GM21786 (cell line): ENCODE data around the gene BMP8A.

Experiments used
- ATAC-seq: cut with Tn5 transposase; IDR thresholded peaks from one replicate; pipeline ENCODE4 v1.9.1; 2021; ENCODE audit not compliant: unreplicated experiment

BMP8A gene

DNA sequence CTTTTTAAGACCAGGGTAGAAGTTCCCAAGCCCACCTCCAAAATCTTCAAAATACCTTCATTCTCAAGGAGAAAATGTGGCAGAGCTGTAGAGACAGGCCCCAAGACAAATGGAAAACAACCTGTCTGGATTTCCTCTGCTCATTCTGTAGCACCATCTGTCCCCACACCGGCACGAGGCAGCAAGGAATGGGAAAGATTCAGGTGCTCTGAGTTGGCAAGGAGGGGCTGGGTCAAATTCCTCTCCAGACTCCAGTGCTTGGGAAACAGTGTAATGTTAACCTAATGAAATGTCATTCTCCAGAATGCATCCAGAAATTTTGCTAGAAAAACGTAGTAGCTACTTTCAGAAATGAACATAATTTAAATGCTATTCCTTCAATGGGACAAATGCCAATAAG is 75.9 kb downstream of the BMP8A start:
- ATAC-seq, result no peak

GRCh38 chr1:39568208-39568607 is 76.8 kb downstream of the BMP8A start:
- no peak for ATAC-seq

DNA sequence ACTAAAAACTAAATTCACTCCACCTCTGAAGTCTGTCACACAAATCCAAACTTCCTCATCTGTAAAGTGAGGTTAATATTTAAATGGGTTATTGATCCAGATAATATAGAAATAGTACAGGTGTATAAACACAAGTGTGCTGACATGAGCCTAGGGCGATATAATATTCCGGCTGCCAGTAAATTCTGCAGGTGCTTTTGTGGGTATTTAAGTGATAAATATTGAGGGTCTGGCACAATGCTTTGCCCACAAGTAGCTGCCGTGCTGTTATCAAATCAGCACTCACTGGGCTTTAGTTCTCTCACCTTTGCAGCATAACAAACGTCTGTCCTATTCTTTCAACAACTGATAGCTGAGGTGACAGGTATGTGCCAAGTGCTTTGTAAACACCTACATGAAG is 77.6 kb downstream of the BMP8A start:
- no peak for ATAC-seq

DNA sequence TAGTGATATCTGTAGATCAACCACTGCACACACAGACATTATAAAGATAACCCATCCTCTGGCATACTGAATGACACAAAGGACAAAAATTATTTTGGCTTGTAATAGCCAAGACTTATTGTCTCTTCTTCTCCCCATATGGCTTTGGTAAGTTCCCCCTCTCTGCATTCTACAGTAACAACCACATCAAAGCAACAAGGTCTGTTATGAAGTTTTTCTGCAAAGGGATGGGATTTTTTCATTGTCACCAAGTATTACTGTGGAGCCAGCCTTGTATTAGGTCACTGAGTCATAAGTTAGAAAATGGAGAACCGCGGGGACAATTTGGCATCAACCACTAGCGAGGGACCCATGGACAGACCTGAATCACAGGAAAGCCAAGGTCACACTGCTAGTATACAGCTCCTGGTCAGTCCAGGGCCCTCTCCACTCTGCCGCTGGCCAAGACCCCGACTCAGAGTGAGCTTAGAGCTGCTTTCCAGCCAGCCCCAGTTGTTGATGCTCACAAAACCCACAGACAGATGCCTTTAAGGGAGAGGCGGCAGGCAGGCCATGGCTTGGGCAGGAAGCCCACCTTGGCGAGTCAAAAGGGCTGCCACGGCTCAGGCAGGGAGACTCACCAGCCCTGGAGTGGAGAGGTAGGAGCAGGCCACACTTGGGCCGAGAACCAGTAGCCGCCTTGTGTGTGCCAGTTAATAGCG is 79.2 kb downstream of the BMP8A start:
- ATAC-seq, result no peak

- no peak for ATAC-seq
These were observed 79.7 kb downstream of the BMP8A start for GRCh38 chr1:39571178-39571483.

- ATAC-seq, result no peak
These were observed 81.1 kb downstream of the BMP8A start for GRCh38 chr1:39572379-39573096.

DNA sequence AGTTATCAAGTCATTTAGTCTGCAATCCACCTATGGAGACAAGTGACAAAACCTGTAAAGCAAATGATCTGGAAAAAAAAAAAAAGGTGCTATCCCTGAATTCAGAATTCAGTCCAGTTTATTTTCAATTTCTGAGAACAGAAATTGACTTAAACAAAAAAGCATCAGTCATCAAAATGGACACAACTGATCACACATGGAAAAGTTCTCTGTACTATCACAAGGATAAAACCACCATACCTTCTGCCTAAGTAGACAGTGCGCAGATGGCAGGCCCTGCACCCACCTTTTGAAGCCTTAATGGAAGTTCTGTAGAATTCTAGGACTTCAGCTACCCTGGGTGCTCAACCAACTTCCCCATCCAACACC is 81.6 kb downstream of the BMP8A start:
- ATAC-seq, result no peak

DNA sequence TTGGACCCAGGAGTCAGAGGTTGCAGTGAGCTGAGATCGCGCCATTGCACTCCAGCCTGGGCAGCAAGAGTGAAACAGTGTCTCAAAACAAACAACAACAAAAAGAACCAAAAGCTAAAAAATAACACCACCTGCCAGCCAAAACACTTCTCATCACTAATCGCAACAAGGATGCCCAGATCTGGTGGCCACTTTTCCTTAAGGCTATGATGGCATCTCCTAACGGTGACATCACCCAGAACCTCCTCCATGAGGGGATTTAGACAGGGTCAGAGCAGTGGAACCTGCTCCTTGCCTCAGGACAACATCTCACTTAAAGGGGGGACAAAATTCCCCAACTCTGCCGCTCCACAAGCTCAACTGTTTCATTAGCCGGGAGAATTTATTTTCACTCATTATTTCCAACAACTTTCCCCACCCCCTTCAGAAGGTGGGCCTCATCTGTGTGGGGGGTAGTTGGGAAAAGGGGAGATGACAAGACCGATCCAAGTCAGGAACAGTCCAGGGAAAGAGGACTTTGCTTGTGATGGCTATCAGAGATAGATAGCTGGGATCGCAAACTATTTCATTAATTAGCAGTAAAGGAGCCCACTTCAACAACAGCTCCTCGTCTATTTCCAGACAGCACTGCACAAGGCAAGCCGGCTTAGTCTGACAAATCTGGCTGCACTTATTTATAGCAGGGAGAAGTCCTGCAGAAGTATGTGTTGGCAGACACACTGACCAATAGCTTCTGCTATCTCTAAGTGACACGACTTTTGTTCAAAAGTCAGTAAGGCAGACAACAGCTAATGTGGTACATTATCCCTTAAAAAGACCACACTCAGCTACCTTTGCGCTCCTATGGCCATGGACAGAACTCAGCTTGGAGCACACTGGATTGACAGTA is 82.5 kb downstream of the BMP8A start:
- no peak for ATAC-seq

DNA sequence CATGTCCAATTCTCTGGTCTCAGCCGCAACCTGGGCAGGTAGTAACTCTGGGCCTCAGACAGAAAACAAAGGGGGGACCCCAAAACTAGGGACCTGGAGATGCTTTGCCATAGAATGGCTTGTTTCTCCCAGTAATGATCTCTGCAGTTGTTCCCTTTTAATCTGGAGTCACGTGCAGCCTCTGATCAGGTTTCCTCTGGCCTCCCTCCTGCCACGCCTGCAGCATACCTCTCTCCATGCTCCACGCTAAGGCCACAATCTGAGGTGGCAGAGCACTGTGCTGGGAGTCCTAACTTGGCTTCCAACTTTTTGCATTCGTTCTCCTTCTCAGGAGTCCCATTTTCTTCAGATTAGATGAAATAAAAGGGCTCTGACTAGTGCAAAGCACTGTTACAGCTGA is 83.2 kb downstream of the BMP8A start:
- no peak for ATAC-seq
